Measurements from ENCODE around the gene SREBF2.

The SREBF2 gene

DNA sequence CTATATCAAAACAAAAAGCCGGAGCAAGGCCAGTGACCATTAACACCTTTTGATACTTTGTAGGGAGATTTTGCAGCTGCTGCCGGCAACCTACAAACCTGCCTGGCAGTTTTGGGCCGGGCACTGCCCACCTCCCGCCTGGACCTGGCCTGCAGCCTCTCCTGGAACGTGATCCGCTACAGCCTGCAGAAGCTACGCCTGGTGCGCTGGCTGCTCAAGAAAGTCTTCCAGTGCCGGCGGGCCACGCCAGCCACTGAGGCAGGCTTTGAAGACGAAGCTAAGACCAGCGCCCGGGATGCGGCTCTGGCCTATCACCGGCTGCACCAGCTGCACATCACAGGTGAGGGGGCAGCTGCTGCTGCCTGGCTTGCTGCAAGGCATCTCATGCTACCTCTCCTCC, 47.7 kb downstream of the SREBF2 start:
- no peak for DNase-seq

DNA sequence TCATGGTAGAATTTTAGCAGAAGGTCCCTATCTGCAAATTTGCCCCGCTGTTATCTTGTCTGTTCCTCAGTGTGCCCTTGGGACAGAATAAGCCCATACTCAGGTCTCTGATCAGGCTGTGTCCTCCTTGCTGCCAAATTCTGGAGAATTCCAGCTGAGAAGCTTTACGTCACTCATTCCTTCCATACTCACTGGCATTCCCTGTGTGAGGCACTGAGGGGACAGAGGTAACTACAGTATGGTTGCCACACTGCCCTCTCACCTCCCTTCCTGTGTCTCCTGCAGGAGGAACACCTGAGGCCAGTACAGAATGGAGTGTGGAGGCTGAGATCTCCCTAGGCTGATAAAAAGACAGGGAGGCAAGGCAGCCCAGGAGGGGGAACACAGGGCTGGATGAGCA, 50.5 kb downstream of the SREBF2 start:
- no peak for DNase-seq

DNA sequence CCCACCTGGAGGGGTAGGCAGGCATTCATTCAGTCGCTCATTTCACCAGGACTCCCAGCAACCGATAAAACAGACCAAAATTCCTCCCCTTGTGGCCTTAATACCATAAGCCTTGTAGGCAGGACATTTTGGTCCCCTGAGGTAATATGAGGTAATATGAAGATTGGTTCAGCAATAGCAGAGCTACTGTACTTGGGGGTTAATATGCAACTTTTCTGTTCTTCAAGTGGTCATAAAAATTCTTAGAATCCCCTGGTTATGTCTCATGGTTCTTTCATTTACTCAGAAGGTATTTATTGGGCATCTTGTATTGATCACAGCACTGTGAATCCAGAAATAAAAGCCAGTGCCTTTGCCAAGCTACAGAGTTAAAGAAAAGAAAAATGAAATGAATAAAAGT, 52.2 kb downstream of the SREBF2 start:
- no peak for DNase-seq

DNA sequence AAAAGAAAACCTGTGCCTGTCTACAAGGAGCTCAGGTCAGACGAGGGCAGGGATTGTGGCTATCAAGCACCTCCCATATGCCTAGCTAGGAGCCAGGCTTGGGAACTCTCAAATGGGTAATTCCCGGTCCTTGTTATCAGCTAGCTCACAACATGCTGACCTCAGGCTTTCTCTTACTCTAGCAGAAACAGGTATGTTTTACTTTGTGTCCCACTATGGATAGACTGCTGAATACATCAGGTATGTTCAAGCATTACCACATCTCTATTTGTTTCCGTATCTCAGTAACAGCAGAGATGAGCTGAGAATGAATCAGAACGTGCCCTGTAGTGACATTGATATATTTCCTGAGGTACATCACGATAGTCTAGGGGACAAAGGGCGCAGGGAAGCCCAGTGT, 52.6 kb downstream of the SREBF2 start:
- DNase-seq, result no peak

DNA sequence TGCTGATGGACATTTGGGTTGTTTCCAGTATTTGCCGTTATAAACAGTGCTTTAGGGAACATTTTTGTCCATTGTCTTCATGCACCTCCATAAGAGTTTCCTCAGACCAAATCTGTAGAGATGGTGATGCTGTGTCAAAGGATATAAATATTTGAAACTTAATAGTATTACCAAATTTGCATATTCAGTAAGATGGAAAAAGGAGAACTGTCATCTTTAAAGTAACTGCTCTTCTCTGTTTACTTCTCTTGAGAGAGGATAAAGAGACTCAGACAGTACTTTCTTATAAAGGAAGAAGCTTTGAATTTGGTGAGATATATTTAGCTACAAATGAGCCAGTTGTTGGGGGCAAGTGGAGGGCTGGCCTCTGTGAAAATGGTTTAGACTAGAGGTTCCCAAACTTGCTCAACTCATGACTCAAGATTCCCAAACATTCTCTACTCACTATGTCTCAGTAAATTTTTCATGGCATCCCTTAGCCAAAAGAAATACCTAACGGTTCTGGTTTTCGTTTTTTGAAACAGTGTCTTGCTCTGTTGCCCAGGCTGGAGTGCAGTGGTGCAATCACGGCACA, 55.8 kb downstream of the SREBF2 start:
- no peak for DNase-seq

DNA sequence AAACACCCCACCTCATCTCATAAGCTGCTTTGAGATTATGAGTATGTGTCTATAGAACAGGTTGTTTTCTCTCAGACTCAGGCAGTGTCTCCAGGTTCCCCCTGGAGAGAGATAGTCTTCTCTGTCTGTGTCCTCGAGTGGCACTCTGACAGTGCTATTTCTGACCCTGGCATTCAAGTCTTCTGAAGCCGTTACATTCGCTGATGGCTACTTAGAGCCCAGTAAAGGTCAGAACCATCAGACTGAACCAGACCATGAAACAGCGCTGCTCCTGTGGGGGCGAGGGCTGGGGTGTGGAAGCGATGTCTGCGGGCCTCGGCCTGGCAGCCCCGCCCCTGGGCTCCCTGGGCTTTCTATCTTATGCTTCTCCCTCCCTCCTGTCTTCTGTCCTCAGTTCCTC, 58.5 kb downstream of the SREBF2 start:
- no peak for DNase-seq

DNA sequence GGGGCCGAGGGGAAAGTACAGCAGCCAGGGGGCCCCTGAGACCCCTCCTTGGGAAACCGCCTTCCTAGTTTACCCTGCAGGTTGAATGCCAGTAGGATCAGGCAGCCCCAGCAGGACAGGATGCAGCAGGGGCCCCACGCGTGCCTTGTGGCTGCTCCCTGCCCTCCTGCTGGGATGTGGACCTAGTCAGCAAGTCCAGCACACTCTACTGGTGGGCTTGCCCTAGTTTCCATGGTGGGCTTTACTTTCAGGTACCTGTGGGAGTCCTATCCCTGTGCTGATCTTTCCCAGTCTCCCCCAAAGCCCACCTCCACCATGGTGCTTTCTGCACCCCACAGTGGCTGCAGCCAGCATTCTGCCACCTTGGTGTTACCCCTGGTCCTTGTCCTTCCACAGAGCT, 59.8 kb downstream of the SREBF2 start:
- no peak for DNase-seq

DNA sequence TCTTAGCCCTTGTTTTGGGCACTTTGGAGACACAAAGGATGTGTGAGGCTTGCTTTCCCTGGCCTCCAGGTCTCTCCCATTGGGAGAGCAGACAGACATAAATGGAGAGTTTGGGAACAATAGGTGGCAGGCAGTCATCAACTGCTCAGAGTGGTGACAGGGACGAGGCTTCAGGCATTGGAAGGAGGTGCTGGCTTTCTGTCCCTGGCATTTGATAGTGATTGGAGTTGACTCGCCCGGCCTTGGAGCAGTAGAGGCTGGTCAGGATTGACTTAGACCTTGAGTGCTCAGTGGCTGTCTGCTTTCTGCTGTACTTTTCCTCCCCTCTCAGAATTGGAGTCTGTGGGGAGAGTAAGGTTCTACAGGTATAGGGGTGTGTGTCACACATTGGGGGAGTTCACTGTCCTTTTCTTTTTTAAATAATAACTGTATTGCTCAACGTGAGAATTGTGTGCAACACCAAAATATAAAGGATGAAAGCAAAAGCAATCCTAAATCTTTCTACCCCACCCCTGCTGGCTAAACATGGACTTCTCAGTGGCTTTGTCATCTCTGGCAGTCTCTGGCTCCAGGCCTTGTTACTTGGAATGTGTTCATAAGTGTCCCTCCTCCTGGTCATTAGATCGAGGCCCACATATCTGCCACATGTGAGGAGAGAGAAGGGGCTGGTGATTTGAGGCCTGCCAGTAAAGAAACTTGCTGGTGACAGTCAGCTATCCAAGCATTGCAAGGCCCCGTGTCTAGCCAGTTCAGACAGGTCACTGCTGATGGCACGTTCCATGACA, 60.9 kb downstream of the SREBF2 start:
- no peak for DNase-seq

DNA sequence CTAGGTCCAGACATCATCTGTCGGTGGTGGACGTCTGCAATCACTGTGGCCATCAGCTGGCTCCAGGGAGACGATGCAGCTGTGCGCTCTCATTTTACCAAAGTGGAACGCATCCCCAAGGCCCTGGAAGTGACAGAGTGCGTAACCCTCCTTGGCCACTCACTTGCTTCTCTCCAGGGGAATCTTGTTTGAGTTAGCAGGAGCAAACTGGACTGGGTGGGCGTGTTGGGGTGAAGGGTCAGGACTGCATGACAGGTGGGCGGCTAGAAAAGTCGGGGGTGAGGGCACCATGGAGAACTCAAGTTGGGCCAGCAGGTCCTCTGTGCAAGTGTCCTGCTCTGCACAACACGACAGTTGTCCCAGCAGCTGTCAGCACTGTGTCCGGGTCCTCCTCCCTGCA, 65.7 kb downstream of the SREBF2 start:
- DNase-seq, result no peak

DNA sequence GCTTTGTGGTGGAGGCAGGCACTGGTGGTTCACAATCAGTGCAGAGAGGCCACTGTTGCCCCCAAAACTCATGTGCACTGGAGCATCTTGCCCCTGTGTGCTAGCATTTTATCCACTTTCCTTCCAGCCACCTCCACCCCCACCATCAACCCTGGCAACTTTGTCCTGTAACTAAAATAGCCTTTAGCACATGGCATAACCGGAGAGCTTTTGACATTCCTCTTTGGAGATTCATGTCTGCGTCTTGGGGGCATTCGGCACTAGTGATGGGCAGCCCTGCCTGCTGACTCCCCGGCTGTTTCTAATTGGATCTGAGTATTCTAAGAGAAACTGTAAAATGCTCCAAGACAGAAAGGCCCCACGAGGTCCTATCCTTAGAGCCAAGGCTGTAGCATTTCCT, 66.2 kb downstream of the SREBF2 start:
- no peak for DNase-seq

DNA sequence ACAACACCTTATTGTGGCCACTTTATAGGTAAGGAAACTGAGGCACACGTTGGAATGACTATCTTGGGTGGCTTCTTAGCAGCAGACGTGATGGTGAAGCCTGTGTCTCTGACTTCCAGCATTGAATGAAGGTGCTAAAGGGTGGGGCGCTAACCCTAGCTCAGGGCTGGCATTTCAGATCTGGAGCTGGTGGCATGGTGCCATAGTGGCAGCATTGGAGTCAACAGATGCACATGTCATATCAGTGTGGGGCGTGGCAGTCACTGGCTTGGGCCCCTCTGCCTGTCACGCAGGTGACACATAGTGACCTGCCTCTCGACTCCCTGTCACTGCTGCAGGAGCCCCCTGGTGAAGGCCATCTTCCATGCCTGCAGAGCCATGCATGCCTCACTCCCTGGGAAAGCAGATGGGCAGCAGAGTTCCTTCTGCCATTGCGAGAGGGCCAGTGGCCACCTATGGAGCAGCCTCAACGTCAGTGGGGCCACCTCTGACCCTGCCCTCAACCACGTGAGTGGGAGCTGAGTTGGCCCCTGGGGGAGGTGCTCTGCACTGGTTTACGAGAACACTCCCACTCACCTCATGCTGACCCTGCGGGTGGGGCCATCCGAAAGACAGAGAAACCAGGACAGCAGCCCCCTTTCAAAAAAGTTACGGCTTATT, 67.2 kb downstream of the SREBF2 start:
- DNase-seq, result no peak

DNA sequence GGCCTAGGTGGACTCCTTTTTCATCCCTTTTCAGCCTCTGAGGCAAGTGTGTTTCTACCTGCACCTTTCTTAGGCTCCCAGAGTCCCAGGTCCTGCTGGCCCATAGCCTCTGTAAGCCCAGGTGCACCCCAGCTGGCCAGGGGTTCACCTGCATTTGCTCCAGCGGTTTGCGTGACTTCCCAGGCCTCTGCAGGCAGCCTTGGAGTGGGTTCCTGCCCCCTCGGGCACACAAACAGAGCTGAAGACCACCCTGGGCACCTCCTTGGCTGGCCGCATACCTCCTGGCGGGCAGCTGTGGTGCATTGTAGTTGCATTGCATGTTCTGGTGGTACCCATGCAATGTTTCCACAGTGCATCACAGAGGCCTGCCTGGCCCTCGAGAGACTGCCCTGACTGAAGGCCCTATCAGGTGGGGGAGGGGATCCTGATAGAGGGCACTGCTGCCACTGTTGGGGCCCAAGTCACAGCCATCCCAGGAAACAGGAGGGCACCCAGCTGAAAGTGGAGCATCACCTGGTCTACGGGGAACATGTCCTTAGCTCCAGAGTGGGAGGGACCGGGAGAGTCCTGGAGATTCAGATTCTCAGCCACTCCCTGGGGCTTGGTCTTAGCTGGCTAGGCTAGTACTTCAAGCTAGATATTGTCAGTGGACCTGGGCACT, 67.9 kb downstream of the SREBF2 start:
- DNase-seq, result no peak

DNA sequence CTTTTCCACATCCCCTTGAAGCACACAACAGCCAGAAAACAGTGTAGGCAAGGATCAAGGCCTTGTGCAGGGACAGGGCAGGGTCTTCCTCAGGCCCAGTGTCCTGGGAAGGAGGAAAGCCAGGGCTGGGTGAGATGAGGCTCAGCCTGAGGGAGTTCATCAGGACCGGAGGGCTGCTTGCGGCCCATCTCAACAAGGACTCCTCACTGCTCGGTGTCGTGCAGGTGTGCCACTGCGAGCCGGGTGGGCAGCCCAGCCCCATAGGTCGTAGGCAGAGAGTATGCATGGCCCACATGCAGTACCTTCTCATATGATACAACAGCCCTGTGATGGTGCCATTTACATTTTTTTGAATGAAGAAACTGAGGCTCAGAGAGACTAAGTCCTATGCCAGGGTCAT, 69.1 kb downstream of the SREBF2 start:
- no peak for DNase-seq

DNA sequence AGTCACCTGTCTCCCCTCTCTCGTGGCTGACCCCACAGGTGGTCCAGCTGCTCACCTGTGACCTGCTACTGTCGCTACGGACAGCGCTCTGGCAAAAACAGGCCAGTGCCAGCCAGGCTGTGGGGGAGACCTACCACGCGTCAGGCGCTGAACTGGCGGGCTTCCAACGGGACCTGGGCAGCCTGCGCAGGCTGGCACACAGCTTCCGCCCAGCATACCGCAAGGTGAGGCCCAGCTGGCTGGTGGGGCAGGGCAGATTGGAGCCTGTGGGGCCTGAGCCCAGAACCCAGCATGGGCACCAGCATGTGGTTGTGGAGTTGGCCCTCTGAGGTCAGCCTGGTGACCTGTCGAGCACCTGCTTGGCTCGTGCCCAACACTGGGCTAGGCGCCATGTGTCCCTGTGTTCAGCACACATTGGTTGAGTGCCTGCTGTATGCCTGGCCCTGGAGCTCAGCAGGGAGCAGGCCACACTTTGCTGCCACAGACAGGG, 70.1 kb downstream of the SREBF2 start:
- peak; percentile 8 for DNase-seq

DNA sequence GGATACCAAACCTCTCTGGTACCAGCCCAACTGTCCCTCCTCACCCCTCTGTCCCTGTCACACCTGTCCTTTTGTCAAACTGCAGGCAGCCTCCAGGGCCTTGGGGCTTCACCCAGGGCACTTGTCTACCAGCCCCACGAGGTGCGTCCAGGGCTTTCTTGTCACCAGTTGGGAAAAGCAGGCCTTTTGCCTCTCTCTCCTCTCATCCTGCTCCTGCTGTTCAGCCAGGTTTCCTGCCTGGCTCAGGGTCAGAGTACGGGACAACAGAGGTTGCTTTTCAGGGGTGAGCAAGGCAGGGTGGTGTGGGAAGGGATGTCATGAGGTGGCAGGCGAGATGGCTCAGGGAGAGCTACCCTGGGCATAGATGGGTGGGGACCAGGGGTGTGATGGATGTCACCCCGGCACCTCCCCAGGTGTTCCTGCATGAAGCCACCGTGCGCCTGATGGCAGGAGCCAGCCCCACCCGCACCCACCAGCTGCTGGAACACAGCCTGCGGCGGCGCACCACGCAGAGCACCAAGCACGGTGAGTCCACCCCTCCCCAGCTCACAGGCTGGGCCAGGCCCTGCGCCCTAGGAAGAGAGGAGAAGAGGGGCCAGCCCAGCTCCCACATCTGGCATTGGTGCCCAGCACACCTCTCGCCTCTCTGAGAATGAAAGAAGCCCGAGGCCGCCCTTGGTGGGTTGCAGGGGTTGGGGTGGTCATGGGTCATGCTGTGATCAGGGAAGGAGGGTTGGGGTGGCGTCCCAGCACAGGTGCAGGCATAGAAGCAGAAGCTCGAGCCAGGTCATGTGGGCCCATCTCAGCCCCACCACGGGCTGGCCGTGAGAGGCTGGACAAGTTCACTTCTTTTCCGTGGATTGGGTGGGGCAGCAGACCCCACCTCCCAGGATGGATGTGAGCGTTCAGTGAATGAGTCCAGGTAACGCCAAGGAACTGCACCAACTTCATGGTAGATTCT, 71.8 kb downstream of the SREBF2 start:
- no peak for DNase-seq

DNA sequence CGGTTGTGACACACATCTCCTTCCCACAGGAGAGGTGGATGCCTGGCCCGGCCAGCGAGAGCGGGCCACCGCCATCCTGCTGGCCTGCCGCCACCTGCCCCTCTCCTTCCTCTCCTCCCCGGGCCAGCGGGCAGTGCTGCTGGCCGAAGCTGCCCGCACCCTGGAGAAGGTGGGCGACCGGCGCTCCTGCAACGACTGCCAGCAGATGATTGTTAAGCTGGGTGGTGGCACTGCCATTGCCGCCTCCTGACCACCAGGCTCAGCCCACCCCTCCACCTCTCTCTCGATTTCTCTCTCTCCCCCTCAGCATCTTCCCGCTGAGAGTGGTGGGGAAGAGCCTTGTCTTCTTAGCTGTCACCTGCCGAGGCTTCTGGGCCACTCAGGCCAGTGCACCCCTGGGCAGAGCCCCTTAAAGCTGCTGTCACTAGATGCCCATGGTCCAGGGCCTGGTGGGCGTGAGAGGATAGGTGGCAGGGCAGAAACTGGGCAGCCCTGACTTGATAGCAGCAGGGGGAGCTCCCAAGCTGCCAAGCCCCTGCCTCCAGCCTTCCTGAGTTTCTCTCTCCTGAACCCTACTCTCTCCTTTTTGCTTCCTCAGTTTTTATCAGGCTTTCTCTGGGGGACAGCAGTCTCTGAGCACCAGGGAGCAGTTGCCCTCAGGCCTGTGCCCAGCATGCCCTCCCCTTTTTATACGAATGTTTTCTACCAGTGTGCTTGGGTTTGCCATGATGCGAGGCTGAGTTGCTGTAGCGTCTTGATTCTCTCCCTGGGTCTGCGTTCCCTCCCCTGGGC, 72.7 kb downstream of the SREBF2 start:
- no peak for DNase-seq

DNA sequence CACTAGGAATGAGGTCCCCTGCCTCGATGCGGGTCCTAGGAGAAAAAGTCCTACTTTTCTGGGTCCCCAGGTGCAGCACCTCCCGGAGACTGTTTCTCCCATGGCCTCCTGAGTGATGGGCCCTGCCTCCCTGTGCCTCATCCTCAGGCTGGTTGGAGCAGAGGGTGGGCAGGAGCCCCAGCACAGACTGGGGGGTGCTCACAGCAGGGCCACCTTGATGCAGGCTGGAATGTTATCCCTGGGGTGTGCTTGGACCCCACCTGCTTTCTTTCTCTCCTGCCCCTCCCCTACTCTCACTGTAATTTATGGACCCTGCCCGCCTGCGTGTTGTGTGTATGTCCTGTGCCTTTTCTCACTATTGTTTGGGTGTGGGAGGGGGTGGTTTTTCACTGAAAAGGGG, 73.9 kb downstream of the SREBF2 start:
- no peak for DNase-seq

DNA sequence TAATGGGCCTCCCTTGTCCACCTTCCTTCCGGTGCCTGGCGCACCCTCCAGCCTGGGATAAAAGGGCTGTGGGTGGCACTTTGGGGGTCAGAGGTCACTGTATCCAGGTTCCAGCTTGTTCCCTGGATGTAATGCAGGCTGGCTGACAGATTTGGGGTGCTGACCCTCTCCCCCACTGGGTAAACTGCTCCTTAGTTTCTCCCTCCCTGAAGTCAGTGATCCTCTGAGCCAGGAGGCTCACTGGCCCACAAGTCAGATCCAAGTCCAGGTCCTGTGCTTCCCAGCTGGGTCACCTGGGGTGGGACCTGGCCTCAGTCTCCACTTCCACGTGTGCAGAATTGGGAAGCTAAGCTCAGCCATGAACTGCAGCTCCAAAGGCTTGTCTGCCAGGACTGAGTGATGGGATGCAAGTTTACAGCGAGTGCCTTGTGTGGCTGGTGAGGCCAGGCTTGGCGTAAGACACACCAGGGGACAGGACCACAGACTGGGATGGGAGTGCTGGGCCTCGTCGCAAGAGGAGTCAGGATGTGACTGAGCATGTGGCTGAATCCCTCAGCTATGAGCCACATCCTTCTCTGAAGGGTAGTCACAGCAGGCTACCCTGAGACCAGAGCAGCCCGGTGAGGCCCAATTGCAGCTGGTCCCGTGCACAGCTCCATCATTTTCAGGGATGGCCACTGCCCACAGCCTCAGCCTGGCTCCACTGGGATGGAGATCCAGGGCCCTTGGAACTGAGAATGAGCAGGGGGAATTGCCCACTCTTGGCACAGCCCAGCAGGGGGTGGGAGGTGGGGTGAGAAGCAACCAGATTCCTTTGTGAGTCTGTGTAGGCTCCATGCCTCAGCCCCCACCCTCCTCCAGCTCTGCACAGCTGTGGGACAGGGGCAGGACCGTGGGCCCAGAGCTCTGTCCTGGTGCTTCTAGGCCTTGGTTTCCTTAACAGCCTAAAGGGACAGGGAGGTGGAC, 74.8 kb downstream of the SREBF2 start:
- no peak for DNase-seq

DNA sequence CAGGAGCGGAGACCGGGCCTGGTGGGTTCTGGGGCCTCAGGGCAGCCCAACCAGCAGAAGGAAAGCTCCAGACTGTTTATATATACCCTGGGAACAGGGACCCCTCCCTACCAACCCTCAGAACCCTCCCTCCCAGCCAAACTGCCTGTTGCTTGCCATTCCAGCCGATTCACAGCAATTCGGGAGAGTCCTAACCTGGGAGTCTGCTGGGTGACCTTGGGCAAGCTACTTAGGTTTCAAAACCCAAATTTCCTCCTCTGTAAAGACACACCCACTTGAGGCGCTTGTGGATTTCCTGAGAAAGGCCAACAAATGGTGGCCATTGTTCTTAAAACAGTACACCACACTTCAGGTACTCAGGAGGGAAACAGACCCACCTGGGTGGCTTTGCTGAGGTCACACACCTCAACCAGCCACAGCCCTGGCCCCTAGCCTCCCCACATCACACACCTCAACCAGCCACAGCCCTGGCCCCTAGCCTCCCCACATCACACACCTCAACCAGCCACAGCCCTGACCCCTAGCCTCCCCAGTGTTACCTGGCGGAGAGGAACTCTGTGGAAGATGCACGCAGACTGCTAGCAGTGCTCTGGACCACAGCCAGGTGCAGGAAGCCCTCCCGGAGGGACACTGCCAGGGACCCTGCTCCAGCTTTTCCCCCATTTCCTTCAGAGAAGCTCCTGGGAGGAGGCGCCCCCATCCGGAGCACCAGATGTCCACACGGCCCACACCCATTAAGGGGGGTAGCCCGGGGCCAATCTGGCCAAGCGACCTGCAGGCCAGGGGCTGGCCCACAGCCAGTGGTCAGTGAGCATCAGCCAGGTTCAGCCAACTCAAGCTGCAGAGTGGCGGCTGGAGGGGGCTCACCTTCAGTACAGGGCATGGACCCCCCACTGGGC, 75.8 kb downstream of the SREBF2 start:
- no peak for DNase-seq

Measured in NCI-H345 (cell line).